Stimulated activated CD8-positive, alpha-beta memory T cell treated with anti-CD3 and anti-CD28 coated beads, Interleukin-4, amount 100 ng/mL, for 1 hour (primary cell): ENCODE data around the gene ZFP14.

Source experiments
- DNase-seq, 2 donors: peaks; one replicate each; pipeline ENCODE4 v3.0.0-alpha.2; 2020; ENCODE audit warnings: low read depth in 2 of 2, low spot score in 1 of 2

Gene ZFP14

GRCh38 chr19:36378625-36379509 is at the start of gene ZFP14:
Gene ZFP14, minus strand, starts transcription at chr19:36379201. Its CDS starts 11,309 bp downstream, at chr19:36367892.
- DNase-seq, result peak; percentile 78 to 89

DNA sequence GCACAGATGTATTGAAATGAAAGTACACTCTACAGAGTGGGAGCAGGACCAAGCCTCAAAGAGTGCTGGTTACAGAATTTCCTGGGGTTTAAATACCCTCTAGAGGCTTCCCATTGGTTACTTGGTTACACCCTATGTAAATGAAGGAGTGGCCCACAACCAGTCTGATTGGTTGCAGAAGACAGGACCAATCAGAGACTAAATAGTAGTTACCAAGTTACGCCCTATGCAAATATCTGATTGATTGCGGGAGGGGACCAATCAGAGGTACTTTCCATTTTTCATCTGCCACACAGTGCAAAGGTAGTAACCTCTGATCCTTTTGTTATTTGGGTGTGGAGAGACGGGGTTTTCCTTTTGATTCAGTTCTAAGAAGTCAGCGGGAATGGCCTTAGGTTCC is 44.9 kb upstream of the ZFP14 start:
- no peak for DNase-seq

GRCh38 chr19:36421749-36422481 is 42.9 kb upstream of the ZFP14 start:
- DNase-seq, result no peak

GRCh38 chr19:36420961-36421748 is 42.2 kb upstream of the ZFP14 start:
- no peak for DNase-seq

- DNase-seq, result peak; percentile 45 to 60
Measured at GRCh38 chr19:36418287-36419001, 39.4 kb upstream of the ZFP14 start, which contains the start of gene ZFP82. Gene ZFP82, minus strand, starts transcription at chr19:36418644. Its CDS starts 8,855 bp downstream, at chr19:36409789.

- no peak for DNase-seq
Measured at GRCh38 chr19:36417752-36418286, 38.8 kb upstream of the ZFP14 start.

DNA sequence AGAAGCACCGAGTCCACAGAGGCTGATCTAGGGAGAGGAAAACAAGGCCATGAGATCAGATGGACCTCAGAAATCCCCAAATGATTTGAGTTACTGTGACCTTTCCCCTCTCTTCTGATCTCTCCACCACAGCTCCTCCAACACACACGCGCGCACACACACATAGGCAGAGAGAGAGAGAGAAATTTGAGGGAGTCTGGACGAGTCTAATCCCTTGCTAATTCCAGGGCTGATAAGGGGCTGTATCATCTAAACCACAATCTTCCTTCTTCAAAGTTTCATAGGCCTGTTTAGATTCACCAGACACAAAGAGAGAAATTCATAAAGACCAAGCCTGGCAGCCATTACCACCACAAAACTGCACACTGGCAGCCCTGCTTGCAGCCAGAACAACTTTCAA is 30.8 kb upstream of the ZFP14 start:
- no peak for DNase-seq

GRCh38 chr19:36408101-36408500 is 29.1 kb upstream of the ZFP14 start:
- DNase-seq, result no peak

- no peak for DNase-seq
Measured at GRCh38 chr19:36404498-36404897, 25.5 kb upstream of the ZFP14 start.

- DNase-seq, result no peak
Measured at GRCh38 chr19:36401475-36401874, 22.5 kb upstream of the ZFP14 start.

DNA sequence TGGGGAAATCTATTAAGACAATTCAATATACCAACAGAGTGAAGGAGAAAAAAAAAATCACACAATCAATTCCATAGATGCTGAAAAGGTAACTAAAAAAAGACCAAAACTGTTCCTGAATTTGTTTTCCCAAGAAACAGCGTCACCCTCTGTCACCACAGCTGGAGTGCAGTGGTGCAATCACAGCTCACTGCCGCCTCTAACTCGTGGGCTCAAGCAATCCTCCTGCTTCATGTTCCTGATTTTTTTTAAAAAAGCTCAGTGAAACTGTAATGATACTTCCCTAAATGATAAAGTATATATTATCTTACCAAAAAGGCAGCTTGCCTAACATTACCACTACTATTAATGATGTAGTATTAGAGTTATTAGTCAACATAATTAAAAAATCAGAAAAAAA is 19.6 kb upstream of the ZFP14 start:
- no peak for DNase-seq

DNA sequence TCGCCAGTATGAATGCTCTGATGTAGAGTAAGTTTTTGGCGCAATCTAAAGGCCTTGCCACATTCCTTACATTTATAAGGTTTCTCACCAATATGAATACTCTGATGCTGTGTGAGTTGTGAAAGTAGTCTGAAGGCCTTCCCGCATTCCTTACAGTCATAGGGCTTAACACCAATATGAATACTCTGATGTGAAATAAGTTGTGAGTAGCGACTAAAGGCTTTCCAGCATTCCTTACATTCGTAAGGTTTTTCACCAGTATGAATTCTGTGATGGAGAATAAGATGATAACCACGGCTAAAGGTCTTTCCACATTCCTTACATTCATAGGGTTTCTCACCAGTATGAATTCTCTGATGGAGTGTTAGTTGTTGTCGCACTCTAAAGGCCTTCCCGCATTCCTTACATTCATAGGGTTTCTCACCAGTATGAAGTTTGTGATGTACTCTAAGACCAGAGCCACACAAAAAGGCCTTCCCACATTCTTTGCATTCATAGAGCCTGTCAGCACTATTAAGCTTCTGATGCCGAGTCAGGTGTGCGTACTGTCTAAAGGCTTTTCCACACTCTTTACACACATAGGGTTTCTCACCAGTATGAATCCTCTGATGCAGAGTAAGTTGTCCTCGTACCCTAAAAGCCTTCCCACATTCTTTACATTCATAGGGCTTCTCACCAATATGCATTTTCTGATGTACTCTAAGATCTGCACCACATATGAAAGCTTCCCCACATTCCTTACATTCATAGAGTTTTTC is 14.1 kb upstream of the ZFP14 start:
- no peak for DNase-seq

DNA sequence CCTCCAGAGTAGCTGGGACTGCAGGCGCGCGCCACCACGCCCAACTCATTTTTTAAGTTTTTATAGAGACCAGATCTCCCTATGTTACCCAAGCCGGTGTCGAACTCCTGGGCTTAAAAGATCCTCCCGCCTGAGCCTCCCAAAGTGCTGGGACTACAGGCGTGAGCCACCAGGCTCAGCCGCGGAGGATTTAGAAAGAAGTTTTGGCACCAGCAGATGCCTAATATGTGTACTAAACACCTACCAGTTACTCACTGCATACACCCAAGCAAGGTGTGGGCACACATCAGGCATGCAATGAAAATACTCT is 464 bp upstream of the ZFP14 start:
- no peak for DNase-seq

DNA sequence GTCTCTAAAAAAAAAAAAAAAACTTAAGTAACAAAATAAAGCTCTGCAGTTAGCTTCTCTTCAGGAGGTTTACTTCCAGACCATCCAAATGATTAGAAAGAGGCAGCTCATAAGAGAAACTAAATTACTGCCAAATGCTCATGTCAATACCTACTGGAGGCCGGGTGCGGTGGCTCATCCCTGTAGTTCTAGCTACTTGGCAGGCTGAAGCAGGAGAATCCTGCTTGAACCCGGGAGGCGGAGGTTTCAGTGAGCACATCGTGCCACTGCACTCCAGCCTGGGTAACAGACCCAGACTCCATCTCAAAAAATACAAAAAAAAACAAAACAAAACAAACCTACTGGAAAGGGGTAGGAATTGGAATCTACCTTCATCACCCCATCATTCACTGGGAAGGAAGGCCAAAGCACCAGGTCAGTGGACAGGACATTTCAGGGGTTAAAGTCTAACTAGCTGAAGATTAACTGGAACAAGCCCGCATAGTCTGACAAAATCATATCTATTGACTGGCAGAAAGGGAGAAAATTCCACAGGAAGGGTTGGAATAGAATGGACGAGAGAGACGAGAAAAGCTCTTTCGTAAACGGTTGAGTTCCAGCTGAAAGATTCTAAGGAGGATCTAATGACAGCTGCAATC is 1.3 kb downstream of the ZFP14 start:
- no peak for DNase-seq

DNA sequence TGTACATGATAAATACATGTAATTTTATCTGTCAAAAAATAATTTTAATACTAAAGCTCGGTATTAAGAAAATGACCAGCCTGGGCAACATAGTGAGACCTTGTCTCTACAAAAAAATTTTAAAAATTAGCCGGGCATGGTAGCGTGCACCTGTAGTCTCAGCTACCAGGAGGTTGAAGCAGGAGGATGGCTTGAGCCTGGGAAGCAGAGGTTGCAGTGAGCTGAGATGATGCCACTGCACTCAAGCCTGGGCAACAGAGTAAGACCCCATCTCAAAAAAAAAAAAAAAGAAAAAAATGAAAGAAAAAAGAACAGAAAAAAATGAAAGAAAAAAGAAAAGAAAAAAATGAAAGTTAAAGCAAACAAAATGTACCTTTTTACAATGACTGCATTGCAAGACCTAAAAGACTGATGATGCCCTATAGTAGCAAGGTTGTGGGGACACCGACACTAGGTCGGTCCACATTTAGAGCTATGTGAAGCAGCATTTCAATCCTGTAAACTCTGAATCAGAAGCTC is 5.3 kb downstream of the ZFP14 start:
- DNase-seq, result no peak

- no peak for DNase-seq
Measured at GRCh38 chr19:36371886-36372285, 7.1 kb downstream of the ZFP14 start.

GRCh38 chr19:36363845-36364244 is 15.2 kb downstream of the ZFP14 start:
- no peak for DNase-seq

DNA sequence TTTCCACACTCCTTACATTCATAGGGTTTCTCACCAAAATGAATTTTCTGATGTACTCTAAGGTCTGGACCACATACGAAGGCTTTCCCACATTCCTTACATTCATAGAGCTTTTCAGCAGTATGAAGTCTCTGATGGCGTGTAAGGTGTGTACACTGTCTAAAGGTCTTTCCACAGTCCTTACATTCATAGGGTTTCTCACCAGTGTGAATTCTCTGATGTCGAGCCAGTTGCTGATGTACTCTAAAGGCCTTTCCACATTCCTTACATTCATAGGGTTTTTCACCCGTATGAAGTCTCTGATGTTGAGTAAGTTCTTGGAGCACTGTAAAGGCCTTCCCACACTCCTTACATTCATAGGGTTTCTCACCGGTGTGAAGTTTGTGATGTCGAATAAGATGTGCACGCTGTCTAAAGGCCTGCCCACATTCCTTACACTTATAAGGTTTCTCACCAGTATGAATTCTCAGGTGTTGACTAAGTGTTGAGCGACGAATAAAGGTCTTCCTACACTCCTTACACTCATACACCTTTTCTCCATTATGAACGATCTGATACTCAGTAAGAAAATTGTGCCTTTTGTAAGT is 38.1 kb downstream of the ZFP14 start:
- DNase-seq, result no peak
